ENCODE results near the gene KCTD1.

DNA sequence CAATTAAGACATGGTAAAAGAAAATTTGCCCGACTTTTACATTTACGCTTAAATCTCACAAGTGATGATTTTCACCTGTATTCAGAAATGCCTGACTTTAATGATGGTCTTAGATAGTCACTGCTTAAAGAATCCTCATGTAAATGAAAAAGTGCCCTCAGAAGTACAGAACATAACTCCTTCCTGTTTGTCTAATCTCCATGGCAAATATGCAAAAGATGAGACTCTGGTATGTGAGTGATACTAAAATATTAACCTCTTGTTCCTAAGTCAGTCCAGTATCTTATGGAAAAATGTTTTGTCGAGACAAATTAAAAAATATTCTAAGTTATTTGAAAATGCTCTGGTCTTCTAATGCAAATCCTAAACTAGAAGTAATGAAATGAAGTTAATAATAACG lies 29.2 kb downstream of the KCTD1 start:
- TF ChIP-seq, protein P1, sequence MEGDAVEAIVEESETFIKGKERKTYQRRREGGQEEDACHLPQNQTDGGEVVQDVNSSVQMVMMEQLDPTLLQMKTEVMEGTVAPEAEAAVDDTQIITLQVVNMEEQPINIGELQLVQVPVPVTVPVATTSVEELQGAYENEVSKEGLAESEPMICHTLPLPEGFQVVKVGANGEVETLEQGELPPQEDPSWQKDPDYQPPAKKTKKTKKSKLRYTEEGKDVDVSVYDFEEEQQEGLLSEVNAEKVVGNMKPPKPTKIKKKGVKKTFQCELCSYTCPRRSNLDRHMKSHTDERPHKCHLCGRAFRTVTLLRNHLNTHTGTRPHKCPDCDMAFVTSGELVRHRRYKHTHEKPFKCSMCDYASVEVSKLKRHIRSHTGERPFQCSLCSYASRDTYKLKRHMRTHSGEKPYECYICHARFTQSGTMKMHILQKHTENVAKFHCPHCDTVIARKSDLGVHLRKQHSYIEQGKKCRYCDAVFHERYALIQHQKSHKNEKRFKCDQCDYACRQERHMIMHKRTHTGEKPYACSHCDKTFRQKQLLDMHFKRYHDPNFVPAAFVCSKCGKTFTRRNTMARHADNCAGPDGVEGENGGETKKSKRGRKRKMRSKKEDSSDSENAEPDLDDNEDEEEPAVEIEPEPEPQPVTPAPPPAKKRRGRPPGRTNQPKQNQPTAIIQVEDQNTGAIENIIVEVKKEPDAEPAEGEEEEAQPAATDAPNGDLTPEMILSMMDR (IDR thresholded peaks at IDR 0.05), result no peak
- TF ChIP-seq POLR2A (IDR thresholded peaks at IDR 0.05), result no peak
